Vagina (tissue), 2 donors: ENCODE data around the gene CHMP1A. TPM values are rescaled to one million over a fixed set of nuclear protein-coding genes. Genes with fewer than 3 reads are reported as not detected.

Source experiments
- DNase-seq, 2 donors: peaks; one replicate each; pipeline ENCODE4 v3.0.0-alpha.2; 2017; ENCODE audit errors: extremely low spot score in 2 of 2
- H3K27ac ChIP-seq: fragments of 200-600 bp; sonication (generic); one replicate; pipeline ENCODE4 v1.5.1; 2019
- H3K27me3 ChIP-seq: fragments of 200-600 bp; sonication (generic); one replicate; pipeline ENCODE4 v1.5.1; 2019
- H3K36me3 ChIP-seq, 2 donors: fragments of 200-600 bp; sonication (generic); one replicate each; pipeline ENCODE4 v1.5.1; 2017 to 2019
- H3K4me1 ChIP-seq: fragments of 200-600 bp; sonication (generic); one replicate; pipeline ENCODE4 v1.5.1; 2019
- H3K4me3 ChIP-seq, 2 donors: fragments of 200-600 bp; sonication (generic); 1 replicate in 1 of 2; 2 replicates in 1 of 2; pipeline ENCODE4 v1.5.1; 2016 to 2019
- H3K9me3 ChIP-seq: fragments of 200-600 bp; sonication (generic); one replicate; pipeline ENCODE4 v1.5.1; 2019
- CTCF ChIP-seq, 3 experiments: fragments of 450-650 bp in 2 of 3; fragments of 200-600 bp in 1 of 3; sonication (generic) in 1 of 3; IDR thresholded peaks; one replicate each; pipeline ENCODE4 v1.5.1; 2017 to 2019; ENCODE audit warnings: antibody characterized with exemption in 3 of 3, mild to moderate bottlenecking in 2 of 3, moderate library complexity in 2 of 3
- POLR2A ChIP-seq, 2 donors: fragments of 450-650 bp; IDR thresholded peaks; one replicate each; pipeline ENCODE4 v1.6.1; 2017; ENCODE audit warnings: antibody characterized with exemption in 2 of 2, mild to moderate bottlenecking in 2 of 2, moderate library complexity in 2 of 2
- POLR2AphosphoS5 ChIP-seq, 2 donors: sonication (generic); formaldehyde crosslinking; IDR thresholded peaks; one replicate each; pipeline ENCODE4 v1.9.0; 2017; ENCODE audit warnings: antibody characterized with exemption in 2 of 2, mild to moderate bottlenecking in 2 of 2, low read depth in 1 of 2; ENCODE audit not compliant: insufficient read depth in 1 of 2
- intact Hi-C: fragments of 100-400 bp; cut with DNase I; formaldehyde crosslinking; loops from one replicate; pipeline ENCODE4 v1.15.1; 2023
- total RNA-seq: library from RNA; depleted of rRNA; stranded (reverse); fragments of >200 nt; gene quantifications from one replicate; pipeline ENCODE4 v1.2.3, GENCODE V29; 2016

The CHMP1A gene
- total RNA-seq, 1 donor from 2014 or later, result 117 TPM

GRCh38 chr16:89605186-89605970, 52.1 kb downstream of the CHMP1A start:
- intact Hi-C loops, result no loop called here
- Histone ChIP-seq H3K27me3 (no peaks in the 10 kb centered on the region), H3K4me1 (peaks cover 9% of the 10 kb centered on the region), H3K4me3 (no peak overlapping the region), H3K36me3 (no peaks in the 10 kb centered on the region), H3K9me3 (no peaks in the 10 kb centered on the region), H3K27ac (no peak overlapping the region)
- TF ChIP-seq POLR2A (IDR thresholded peaks at IDR 0.05) (no peak), POLR2AphosphoS5 (IDR thresholded peaks at IDR 0.05; ENCODE audit: insufficient read depth in 1 of 2, low read depth in 1 of 2) (no peak), CTCF (IDR thresholded peaks at IDR 0.05) (no peak)
- DNase-seq, result no peak

- no peak overlapping the region for H3K27ac ChIP-seq
- no peaks in the 10 kb centered on the region for H3K9me3 ChIP-seq
- TF ChIP-seq POLR2AphosphoS5 (IDR thresholded peaks at IDR 0.05; ENCODE audit: insufficient read depth in 1 of 2, low read depth in 1 of 2), result no peak
- TF ChIP-seq CTCF (IDR thresholded peaks at IDR 0.05), result no peak
- TF ChIP-seq POLR2A (IDR thresholded peaks at IDR 0.05), result no peak
- peaks cover 9% of the 10 kb centered on the region for H3K4me1 ChIP-seq
- no peaks in the 10 kb centered on the region for H3K27me3 ChIP-seq
- intact Hi-C loops, result no loop called here
- H3K4me3 ChIP-seq, result no peak overlapping the region
- H3K36me3 ChIP-seq, result no peaks in the 10 kb centered on the region
- no peak for DNase-seq
Observed at GRCh38 chr16:89604764-89605163, 52.7 kb downstream of the CHMP1A start.

- Histone ChIP-seq H3K27ac (no peak overlapping the region), H3K9me3 (no peaks in the 10 kb centered on the region), H3K4me1 (peaks cover 9% of the 10 kb centered on the region), H3K36me3 (no peaks in the 10 kb centered on the region), H3K27me3 (no peaks in the 10 kb centered on the region), H3K4me3 (no peak overlapping the region)
- intact Hi-C loops, result no loop called here
- no peak for TF ChIP-seq CTCF (IDR thresholded peaks at IDR 0.05)
- TF ChIP-seq POLR2AphosphoS5 (IDR thresholded peaks at IDR 0.05; ENCODE audit: insufficient read depth in 1 of 2, low read depth in 1 of 2), result no peak
- TF ChIP-seq POLR2A (IDR thresholded peaks at IDR 0.05), result no peak
- no peak for DNase-seq
Observed at GRCh38 chr16:89602952-89603590, 54.4 kb downstream of the CHMP1A start.

- TF ChIP-seq CTCF (IDR thresholded peaks at IDR 0.05) (no peak), POLR2AphosphoS5 (IDR thresholded peaks at IDR 0.05; ENCODE audit: insufficient read depth in 1 of 2, low read depth in 1 of 2) (peak in 1 of 2 donors; percentile 11), POLR2A (IDR thresholded peaks at IDR 0.05) (no peak)
- DNase-seq, result no peak
- H3K4me3 ChIP-seq, result peak overlapping the region in 1 of 2 donors; percentile 21
- no peaks in the 10 kb centered on the region for H3K9me3 ChIP-seq
- no peaks in the 10 kb centered on the region for H3K36me3 ChIP-seq
- H3K27ac ChIP-seq, result no peak overlapping the region
- H3K4me1 ChIP-seq, result peaks cover 9% of the 10 kb centered on the region
- no peaks in the 10 kb centered on the region for H3K27me3 ChIP-seq
- intact Hi-C loops, result no loop called here
Observed at GRCh38 chr16:89602273-89602951, 55.1 kb downstream of the CHMP1A start.
